ENCODE data around the gene KLF11. TPM values are rescaled to one million over a fixed set of nuclear protein-coding genes. Genes with fewer than 3 reads are reported as not detected.

The KLF11 gene
- polyA plus RNA-seq, 1 of the 3 experiments (the other 2 are of a cell fraction) = 9.5 TPM

DNA sequence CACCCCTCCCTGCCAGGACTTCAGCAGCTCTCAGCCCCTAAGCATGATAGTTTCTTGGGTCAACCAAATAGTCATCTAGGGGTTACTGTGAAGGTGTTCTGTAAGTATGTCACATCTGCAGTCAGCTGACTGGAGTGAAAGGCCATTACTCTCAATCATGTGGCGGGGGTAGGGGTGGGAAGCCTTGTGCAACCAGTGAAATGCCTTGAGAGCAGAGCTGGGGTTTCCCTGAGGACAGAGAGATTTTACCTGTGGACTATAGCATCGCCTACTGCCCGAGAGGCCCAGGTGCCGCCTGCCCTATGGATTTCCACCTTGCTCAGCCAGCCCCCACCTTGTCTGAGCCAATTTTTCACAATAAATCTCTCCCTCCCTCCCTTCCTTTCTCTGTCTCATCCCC is 20.9 kb upstream of the KLF11 start (continued):
- TF ChIP-seq EZH2phosphoT487 (IDR thresholded peaks at IDR 0.05; ENCODE audit: borderline replicate concordance, low read depth) = no peak
- TF ChIP-seq MXI1 (IDR thresholded peaks at IDR 0.05; ENCODE audit: low read depth, low read length) = no peak
- TF ChIP-seq NFIC (IDR thresholded peaks at IDR 0.05; ENCODE audit: borderline replicate concordance) = no peak
- TF ChIP-seq, protein P1, sequence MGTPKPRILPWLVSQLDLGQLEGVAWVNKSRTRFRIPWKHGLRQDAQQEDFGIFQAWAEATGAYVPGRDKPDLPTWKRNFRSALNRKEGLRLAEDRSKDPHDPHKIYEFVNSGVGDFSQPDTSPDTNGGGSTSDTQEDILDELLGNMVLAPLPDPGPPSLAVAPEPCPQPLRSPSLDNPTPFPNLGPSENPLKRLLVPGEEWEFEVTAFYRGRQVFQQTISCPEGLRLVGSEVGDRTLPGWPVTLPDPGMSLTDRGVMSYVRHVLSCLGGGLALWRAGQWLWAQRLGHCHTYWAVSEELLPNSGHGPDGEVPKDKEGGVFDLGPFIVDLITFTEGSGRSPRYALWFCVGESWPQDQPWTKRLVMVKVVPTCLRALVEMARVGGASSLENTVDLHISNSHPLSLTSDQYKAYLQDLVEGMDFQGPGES (IDR thresholded peaks at IDR 0.05; ENCODE audit: low read depth, low read length) = no peak
- no peak for TF ChIP-seq GABPA (IDR thresholded peaks at IDR 0.05; ENCODE audit: low read depth)
- no peak for TF ChIP-seq YY1 (IDR thresholded peaks at IDR 0.05; ENCODE audit: low read depth)
- TF ChIP-seq RFX5 (IDR thresholded peaks at IDR 0.05; ENCODE audit: low read length) = no peak

DNA sequence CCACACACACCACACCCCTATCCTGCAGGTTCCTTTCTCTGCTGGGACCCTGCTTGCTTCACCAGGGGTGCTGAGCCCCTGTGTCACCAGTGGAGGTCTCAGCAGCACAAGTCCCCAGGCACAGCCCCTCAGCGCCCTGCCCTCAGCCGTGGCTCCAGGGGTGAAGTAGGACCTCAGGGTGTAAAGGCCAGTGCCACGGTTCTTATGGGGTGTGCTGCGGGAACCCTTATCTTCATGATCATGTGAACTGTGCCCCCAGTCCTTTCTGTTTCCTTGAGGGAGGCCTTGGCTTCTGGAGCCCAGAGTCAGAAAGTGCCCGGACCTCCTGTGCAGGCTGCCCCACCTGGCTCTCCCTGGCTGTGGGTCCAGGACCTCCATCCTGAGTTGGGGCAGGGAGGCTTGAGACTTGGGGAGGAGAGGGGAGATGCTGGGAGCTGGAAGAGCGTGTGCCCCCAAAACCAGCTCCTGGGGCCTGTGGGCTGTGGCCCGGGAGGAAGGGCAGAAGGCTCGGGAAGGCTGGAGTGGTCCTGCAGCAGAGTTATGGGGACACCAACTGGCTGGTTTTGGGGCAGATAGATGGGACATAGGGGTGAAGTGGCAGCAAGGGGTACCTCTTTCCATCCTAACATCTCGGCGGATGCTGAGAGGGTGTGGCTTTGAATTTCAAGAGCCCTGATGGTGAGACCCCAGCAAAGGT is 20.2 kb upstream of the KLF11 start:
- TF ChIP-seq, protein P2, sequence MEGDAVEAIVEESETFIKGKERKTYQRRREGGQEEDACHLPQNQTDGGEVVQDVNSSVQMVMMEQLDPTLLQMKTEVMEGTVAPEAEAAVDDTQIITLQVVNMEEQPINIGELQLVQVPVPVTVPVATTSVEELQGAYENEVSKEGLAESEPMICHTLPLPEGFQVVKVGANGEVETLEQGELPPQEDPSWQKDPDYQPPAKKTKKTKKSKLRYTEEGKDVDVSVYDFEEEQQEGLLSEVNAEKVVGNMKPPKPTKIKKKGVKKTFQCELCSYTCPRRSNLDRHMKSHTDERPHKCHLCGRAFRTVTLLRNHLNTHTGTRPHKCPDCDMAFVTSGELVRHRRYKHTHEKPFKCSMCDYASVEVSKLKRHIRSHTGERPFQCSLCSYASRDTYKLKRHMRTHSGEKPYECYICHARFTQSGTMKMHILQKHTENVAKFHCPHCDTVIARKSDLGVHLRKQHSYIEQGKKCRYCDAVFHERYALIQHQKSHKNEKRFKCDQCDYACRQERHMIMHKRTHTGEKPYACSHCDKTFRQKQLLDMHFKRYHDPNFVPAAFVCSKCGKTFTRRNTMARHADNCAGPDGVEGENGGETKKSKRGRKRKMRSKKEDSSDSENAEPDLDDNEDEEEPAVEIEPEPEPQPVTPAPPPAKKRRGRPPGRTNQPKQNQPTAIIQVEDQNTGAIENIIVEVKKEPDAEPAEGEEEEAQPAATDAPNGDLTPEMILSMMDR (IDR thresholded peaks at IDR 0.05) = peak; percentile 25
- TF ChIP-seq SMC3 (IDR thresholded peaks at IDR 0.05; ENCODE audit: low read depth, low read length) (peak; percentile 22; the same call in 1 of the 2 replicates), RAD21 (IDR thresholded peaks at IDR 0.05; ENCODE audit: low read length) (peak; percentile 59), MXI1 (IDR thresholded peaks at IDR 0.05; ENCODE audit: low read depth, low read length) (no peak)
- TF ChIP-seq, protein P3, sequence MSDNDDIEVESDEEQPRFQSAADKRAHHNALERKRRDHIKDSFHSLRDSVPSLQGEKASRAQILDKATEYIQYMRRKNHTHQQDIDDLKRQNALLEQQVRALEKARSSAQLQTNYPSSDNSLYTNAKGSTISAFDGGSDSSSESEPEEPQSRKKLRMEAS (IDR thresholded peaks at IDR 0.05; ENCODE audit: low read depth) = no peak
- Histone ChIP-seq H3K79me2 (ENCODE audit: insufficient read depth) (no peaks in the 10 kb centered on the region), H3K4me3 (ENCODE audit: low read depth in 2 of 2, low read length in 1 of 2) (no peak overlapping the region), H3K9me3 (no peaks in the 10 kb centered on the region), H2AFZ (ENCODE audit: low read depth) (no peak overlapping the region), H3K4me2 (no peak overlapping the region), H3K27ac (ENCODE audit: low read depth in 2 of 2, low read length in 1 of 2) (no peak overlapping the region), H3K4me1 (ENCODE audit: control insufficient read depth in 1 of 2, insufficient read depth in 2 of 2, low read depth in 1 of 2, low read length in 1 of 2) (peaks cover 0 to 8% of the 10 kb centered on the region in 2 experiments; a peak in 2 of 4 replicates), H3K9ac (no peak overlapping the region), H3K9me2 (no peaks in the 10 kb centered on the region), H4K20me1 (ENCODE audit: insufficient read depth) (no peaks in the 10 kb centered on the region), H3K36me3 (replicated peaks in 1 of 2; ENCODE audit: control insufficient read depth in 1 of 2, insufficient read depth in 2 of 2, low read length in 1 of 2) (no peaks in the 10 kb centered on the region), H3F3A (replicated peaks; ENCODE audit: insufficient read depth) (no peaks in the 10 kb centered on the region), H3K27me3 (ENCODE audit: insufficient read depth) (peaks cover 6% of the 10 kb centered on the region; the same call in 1 of the 2 replicates)
- no peak for DNase-seq
- ChIA-PET CTCF (interaction anchor here (1.1 to 4.3 kb wide), 4 partner anchors 39 to 224 kb away, joined by 3 to 38 read pairs (median 16); no protein-coding TSS in a partner anchor), POLR2A (no interaction called here)
- WGBS (ENCODE audit: low lambda C conversion rate) = 76% methylated on average over 9 of the region's 10 CpGs
